ENCODE results near the gene TTLL7.

DNA sequence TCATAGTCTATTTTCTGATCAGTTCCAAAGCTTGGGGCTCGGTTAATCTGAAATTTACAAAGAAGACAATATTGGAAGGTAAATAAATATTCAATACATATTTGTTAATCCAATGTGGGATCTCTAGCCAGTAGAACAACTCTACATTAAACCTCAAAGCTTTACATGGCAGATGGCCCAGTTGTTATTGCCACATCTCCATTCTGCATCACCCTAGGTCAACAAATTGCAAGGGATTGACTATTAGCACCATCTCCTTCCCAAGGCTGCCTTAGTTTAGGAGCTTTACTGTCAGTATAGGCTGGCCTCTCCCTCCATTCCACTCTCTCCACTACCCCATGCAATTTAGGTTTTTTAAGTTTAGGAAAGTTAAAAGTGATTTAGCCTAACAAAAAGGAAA is 69.7 kb downstream of the TTLL7 start:
- TF ChIP-seq, protein P1, sequence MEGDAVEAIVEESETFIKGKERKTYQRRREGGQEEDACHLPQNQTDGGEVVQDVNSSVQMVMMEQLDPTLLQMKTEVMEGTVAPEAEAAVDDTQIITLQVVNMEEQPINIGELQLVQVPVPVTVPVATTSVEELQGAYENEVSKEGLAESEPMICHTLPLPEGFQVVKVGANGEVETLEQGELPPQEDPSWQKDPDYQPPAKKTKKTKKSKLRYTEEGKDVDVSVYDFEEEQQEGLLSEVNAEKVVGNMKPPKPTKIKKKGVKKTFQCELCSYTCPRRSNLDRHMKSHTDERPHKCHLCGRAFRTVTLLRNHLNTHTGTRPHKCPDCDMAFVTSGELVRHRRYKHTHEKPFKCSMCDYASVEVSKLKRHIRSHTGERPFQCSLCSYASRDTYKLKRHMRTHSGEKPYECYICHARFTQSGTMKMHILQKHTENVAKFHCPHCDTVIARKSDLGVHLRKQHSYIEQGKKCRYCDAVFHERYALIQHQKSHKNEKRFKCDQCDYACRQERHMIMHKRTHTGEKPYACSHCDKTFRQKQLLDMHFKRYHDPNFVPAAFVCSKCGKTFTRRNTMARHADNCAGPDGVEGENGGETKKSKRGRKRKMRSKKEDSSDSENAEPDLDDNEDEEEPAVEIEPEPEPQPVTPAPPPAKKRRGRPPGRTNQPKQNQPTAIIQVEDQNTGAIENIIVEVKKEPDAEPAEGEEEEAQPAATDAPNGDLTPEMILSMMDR (IDR thresholded peaks at IDR 0.05) = no peak
- TF ChIP-seq POLR2A (IDR thresholded peaks at IDR 0.05) (no peak), POLR2AphosphoS5 (IDR thresholded peaks at IDR 0.05) (no peak)

Measured in prostate gland (tissue), 2 donors.